GM21390 (cell line): ENCODE data around the gene MSLN.

Experiments used
- ATAC-seq: cut with Tn5 transposase; IDR thresholded peaks from one replicate; pipeline ENCODE4 v1.9.1; 2021; ENCODE audit not compliant: unreplicated experiment

MSLN gene

GRCh38 chr16:722835-723633 lies 37.5 kb upstream of the MSLN start:
- ATAC-seq, result no peak

- no peak for ATAC-seq
Observed at GRCh38 chr16:723695-724094, 36.8 kb upstream of the MSLN start.

- ATAC-seq, result no peak
Observed at GRCh38 chr16:724188-725040, 36.1 kb upstream of the MSLN start.

GRCh38 chr16:725041-725376 lies 35.5 kb upstream of the MSLN start:
- ATAC-seq, result no peak

- no peak for ATAC-seq
Observed at GRCh38 chr16:725463-726187, 34.9 kb upstream of the MSLN start.

GRCh38 chr16:726188-726437 lies 34.4 kb upstream of the MSLN start:
- no peak for ATAC-seq

GRCh38 chr16:726438-727290 lies 33.9 kb upstream of the MSLN start, which contains the start of the genes CCDC78 and HAGHL:
TSS of gene CCDC78 (minus strand) at chr16:726443. CDS start at chr16:726367, 76 bp downstream.
TSS of gene HAGHL (plus strand) at chr16:727106. CDS start at chr16:727510, 404 bp downstream.
- no peak for ATAC-seq

- no peak for ATAC-seq
Observed at GRCh38 chr16:727291-727977, 33.1 kb upstream of the MSLN start.

- ATAC-seq, result no peak
Observed at GRCh38 chr16:728131-728889, 32.2 kb upstream of the MSLN start.

- no peak for ATAC-seq
Observed at GRCh38 chr16:728890-729744, 31.4 kb upstream of the MSLN start.

GRCh38 chr16:729768-730665 lies 30.5 kb upstream of the MSLN start:
- no peak for ATAC-seq

GRCh38 chr16:730666-731509 lies 29.6 kb upstream of the MSLN start:
- ATAC-seq, result no peak

- no peak for ATAC-seq
Observed at GRCh38 chr16:732332-732731, 28.2 kb upstream of the MSLN start.

- ATAC-seq, result no peak
Observed at GRCh38 chr16:732936-733335, 27.6 kb upstream of the MSLN start.

GRCh38 chr16:733382-734207 lies 26.9 kb upstream of the MSLN start:
- no peak for ATAC-seq
